GM10847 (cell line): ENCODE measurements around the gene AP3D1.

Source experiments
- POLR2A ChIP-seq: IDR thresholded peaks from 2 replicates; pipeline ENCODE4 v1.6.1; 2011; ENCODE audit not compliant: insufficient read length; ENCODE audit errors: extremely low read depth

Gene AP3D1

GRCh38 chr19:2168619-2169424 lies 17.5 kb upstream of the AP3D1 start:
- TF ChIP-seq POLR2A, result no peak

- TF ChIP-seq POLR2A, result no peak
Observed at GRCh38 chr19:2167896-2168618, 16.7 kb upstream of the AP3D1 start.

GRCh38 chr19:2166741-2167738 lies 15.7 kb upstream of the AP3D1 start:
- no peak for TF ChIP-seq POLR2A

- no peak for TF ChIP-seq POLR2A
Observed at GRCh38 chr19:2164020-2164998, 12.9 kb upstream of the AP3D1 start.

- no peak for TF ChIP-seq POLR2A
Observed at GRCh38 chr19:2160379-2160778, 9.0 kb upstream of the AP3D1 start.

GRCh38 chr19:2157452-2157851 lies 6.1 kb upstream of the AP3D1 start:
- no peak for TF ChIP-seq POLR2A

- no peak for TF ChIP-seq POLR2A
Observed at GRCh38 chr19:2154587-2155075, 3.3 kb upstream of the AP3D1 start.

GRCh38 chr19:2150794-2151338 lies 500 bp downstream of the AP3D1 start:
- no peak for TF ChIP-seq POLR2A

GRCh38 chr19:2149980-2150793 lies 1.2 kb downstream of the AP3D1 start:
- TF ChIP-seq POLR2A, result no peak

GRCh38 chr19:2148482-2149135 lies 2.8 kb downstream of the AP3D1 start:
- no peak for TF ChIP-seq POLR2A

- TF ChIP-seq POLR2A, result no peak
Observed at GRCh38 chr19:2145831-2146241, 5.5 kb downstream of the AP3D1 start.

- no peak for TF ChIP-seq POLR2A
Observed at GRCh38 chr19:2144190-2144589, 7.2 kb downstream of the AP3D1 start.
